Suprapubic skin (tissue), 4 donors: Measurements from ENCODE around the gene ASXL3. TPM values are rescaled to one million over a fixed set of nuclear protein-coding genes. Genes with fewer than 3 reads are reported as not detected.

Experiments used
- DNase-seq, 2 donors: peaks; one replicate each; pipeline ENCODE4 v3.0.0-alpha.2; 2019; ENCODE audit warnings: low spot score in 2 of 2
- H3K27ac ChIP-seq: fragments of 200-600 bp; sonication (generic); one replicate; pipeline ENCODE4 v1.5.1; 2019
- H3K27me3 ChIP-seq: fragments of 200-600 bp; sonication (generic); one replicate; pipeline ENCODE4 v1.5.1; 2019
- H3K36me3 ChIP-seq: fragments of 200-600 bp; sonication (generic); one replicate; pipeline ENCODE4 v1.5.1; 2019
- H3K4me1 ChIP-seq: fragments of 200-600 bp; sonication (generic); one replicate; pipeline ENCODE4 v1.5.1; 2019
- H3K4me3 ChIP-seq: fragments of 200-600 bp; sonication (generic); one replicate; pipeline ENCODE4 v1.5.1; 2019; ENCODE audit warnings: mild to moderate bottlenecking
- H3K9me3 ChIP-seq: fragments of 200-600 bp; sonication (generic); one replicate; pipeline ENCODE4 v1.5.1; 2019
- CTCF ChIP-seq, 2 donors: fragments of 200-600 bp in 1 of 2; fragments of 450-650 bp in 1 of 2; sonication (generic) in 1 of 2; IDR thresholded peaks; one replicate each; pipeline ENCODE4 v1.5.1; 2016 to 2019; ENCODE audit warnings: antibody characterized with exemption in 2 of 2, mild to moderate bottlenecking in 1 of 2, moderate library complexity in 1 of 2
- EP300 ChIP-seq: sonication (generic); formaldehyde crosslinking; IDR thresholded peaks from one replicate; pipeline ENCODE4 v1.6.1; 2017; ENCODE audit warnings: antibody characterized with exemption
- POLR2A ChIP-seq, 2 donors: fragments of 450-650 bp; IDR thresholded peaks; one replicate each; pipeline ENCODE4 v1.6.1; 2017; ENCODE audit warnings: antibody characterized with exemption in 2 of 2, mild to moderate bottlenecking in 2 of 2, moderate library complexity in 2 of 2
- POLR2AphosphoS5 ChIP-seq, 3 donors: sonication (generic); formaldehyde crosslinking; IDR thresholded peaks; one replicate each; pipeline ENCODE4 v1.6.1; 2017; ENCODE audit warnings: antibody characterized with exemption in 3 of 3
- WGBS: methylation state at CpG from one replicate; pipeline ENCODE4 v1.1.5; 2018; 5-methylcytosine and 5-hydroxymethylcytosine counted together
- total RNA-seq, 4 donors: library from RNA; depleted of rRNA; stranded (reverse); fragments of >200 nt; gene quantifications; one replicate each; pipeline ENCODE4 v1.1.0, GENCODE V29; 2016

ASXL3 gene
- total RNA-seq, 4 donors from 2014 or later = 0.10 to 2.0 (median 0.70) TPM

- Histone ChIP-seq H3K36me3 (no peaks in the 10 kb centered on the region), H3K27me3 (no peaks in the 10 kb centered on the region), H3K9me3 (no peaks in the 10 kb centered on the region), H3K4me3 (no peak overlapping the region), H3K27ac (no peak overlapping the region), H3K4me1 (no peaks in the 10 kb centered on the region)
- DNase-seq = no peak
- WGBS = 77% methylated on average over 3 of the region's 3 CpGs
- TF ChIP-seq EP300 (no peak), POLR2AphosphoS5 (IDR thresholded peaks at IDR 0.05) (no peak)
Measured at GRCh38 chr18:33665187-33665586, 87.2 kb downstream of the ASXL3 start.

- Histone ChIP-seq H3K9me3 (no peaks in the 10 kb centered on the region), H3K27ac (no peak overlapping the region), H3K4me1 (no peaks in the 10 kb centered on the region), H3K36me3 (no peaks in the 10 kb centered on the region), H3K4me3 (no peak overlapping the region), H3K27me3 (no peaks in the 10 kb centered on the region)
- no peak for TF ChIP-seq POLR2AphosphoS5 (IDR thresholded peaks at IDR 0.05)
- no peak for TF ChIP-seq EP300
- no peak for TF ChIP-seq POLR2A (IDR thresholded peaks at IDR 0.05)
- TF ChIP-seq CTCF (IDR thresholded peaks at IDR 0.05) = no peak
- no peak for DNase-seq
Measured at GRCh38 chr18:33665641-33666040, 87.6 kb downstream of the ASXL3 start.

GRCh38 chr18:33666915-33667314 lies 88.9 kb downstream of the ASXL3 start:
- TF ChIP-seq POLR2AphosphoS5 (IDR thresholded peaks at IDR 0.05) (no peak), POLR2A (IDR thresholded peaks at IDR 0.05) (no peak), CTCF (IDR thresholded peaks at IDR 0.05) (no peak), EP300 (no peak)
- 88% methylated on average over 2 of the region's 2 CpGs for WGBS
- Histone ChIP-seq H3K27me3 (no peaks in the 10 kb centered on the region), H3K4me3 (no peak overlapping the region), H3K27ac (no peak overlapping the region), H3K4me1 (no peaks in the 10 kb centered on the region), H3K36me3 (no peaks in the 10 kb centered on the region), H3K9me3 (no peaks in the 10 kb centered on the region)
- DNase-seq = no peak

- DNase-seq = no peak
- Histone ChIP-seq H3K27me3 (no peaks in the 10 kb centered on the region), H3K27ac (no peak overlapping the region), H3K4me1 (no peaks in the 10 kb centered on the region), H3K4me3 (no peak overlapping the region), H3K36me3 (no peaks in the 10 kb centered on the region), H3K9me3 (no peaks in the 10 kb centered on the region)
- 65% methylated on average over 5 of the region's 5 CpGs for WGBS
- TF ChIP-seq EP300 (no peak), CTCF (IDR thresholded peaks at IDR 0.05) (no peak), POLR2AphosphoS5 (IDR thresholded peaks at IDR 0.05) (no peak), POLR2A (IDR thresholded peaks at IDR 0.05) (no peak)
Measured at GRCh38 chr18:33669589-33669988, 91.6 kb downstream of the ASXL3 start.

- no peak overlapping the region for H3K27ac ChIP-seq
- TF ChIP-seq POLR2AphosphoS5 (IDR thresholded peaks at IDR 0.05) (no peak), EP300 (no peak), CTCF (IDR thresholded peaks at IDR 0.05) (no peak), POLR2A (IDR thresholded peaks at IDR 0.05) (no peak)
- H3K27me3 ChIP-seq = no peaks in the 10 kb centered on the region
- H3K4me3 ChIP-seq = no peak overlapping the region
- no peaks in the 10 kb centered on the region for H3K9me3 ChIP-seq
- H3K36me3 ChIP-seq = no peaks in the 10 kb centered on the region
- no peaks in the 10 kb centered on the region for H3K4me1 ChIP-seq
- 92% methylated on average over 6 of the region's 6 CpGs for WGBS
- no peak for DNase-seq
Measured at GRCh38 chr18:33670029-33670428, 92.0 kb downstream of the ASXL3 start.

GRCh38 chr18:33673689-33674088 lies 95.7 kb downstream of the ASXL3 start:
- Histone ChIP-seq H3K4me3 (no peak overlapping the region), H3K9me3 (no peaks in the 10 kb centered on the region), H3K4me1 (no peaks in the 10 kb centered on the region), H3K36me3 (no peaks in the 10 kb centered on the region), H3K27ac (no peak overlapping the region), H3K27me3 (no peaks in the 10 kb centered on the region)
- no peak for DNase-seq
- WGBS = 90% methylated on average over 4 of the region's 4 CpGs
- TF ChIP-seq EP300 = no peak
- TF ChIP-seq POLR2AphosphoS5 (IDR thresholded peaks at IDR 0.05) = no peak
- no peak for TF ChIP-seq CTCF (IDR thresholded peaks at IDR 0.05)
